HCT116 (cell line): ENCODE measurements around the gene NRAP. TPM values are rescaled to one million over a fixed set of nuclear protein-coding genes. Genes with fewer than 3 reads are reported as not detected.

Experiments used
- ATAC-seq: fragments of 200-7000 bp; cut with Tn5 transposase; 2 replicates; pipeline ENCODE4 v1.9.1; 2020; ENCODE audit warnings: mild to moderate bottlenecking, moderate library complexity
- BruUV-seq: library from RNA; stranded (reverse); fragments of 400-500 nt; replicated peaks from 2 replicates; lab custom pipeline; 2021; lab: Mats Ljungman, UMichigan
- CTCF ChIA-PET: fragments of 300-600 bp; sonication (Branson Sonifier 250); formaldehyde crosslinking; loops from one replicate; lab custom pipeline; 2021; ENCODE audit warnings: antibody characterized with exemption; lab: Charles Lee
- POLR2A ChIA-PET: fragments of 300-600, 350-600 bp; sonication (Branson Sonifier 250); formaldehyde crosslinking; loops from one replicate; lab custom pipeline; 2021; ENCODE audit warnings: antibody characterized with exemption; lab: Charles Lee
- RAD21 ChIA-PET, 2 experiments: fragments of 300-600 bp; sonication (Branson Sonifier 250); formaldehyde crosslinking; loops; one replicate each; lab custom pipeline; 2023; ENCODE audit warnings: low total read pairs in 2 of 2; ENCODE audit not compliant: uncharacterized antibody in 2 of 2, unreplicated experiment in 2 of 2, low non-redundant PET in 1 of 2; lab: Charles Lee
- DNase-seq: peaks from one replicate; pipeline ENCODE4 v3.0.0-alpha.2; 2010; ENCODE audit warnings: low read depth, low spot score
- H2AFZ ChIP-seq: fragments of 200-600 bp; shearing (Covaris generic), sonication (generic); 2 replicates; pipeline ENCODE4 v1.6.1; 2017; ENCODE audit warnings: low read depth, mixed run types, mixed read lengths, antibody characterized with exemption, low read length; ENCODE audit not compliant: poor library complexity, severe bottlenecking
- H3K27ac ChIP-seq: 2 replicates; pipeline ENCODE4 v1.5.1; 2012; ENCODE audit warnings: low read depth, low read length
- H3K27me3 ChIP-seq: fragments of 200-600 bp; sonication (generic); 2 replicates; pipeline ENCODE4 v1.6.1; 2016; ENCODE audit warnings: mixed run types, low read length, mixed read lengths; ENCODE audit not compliant: insufficient read depth
- H3K36me3 ChIP-seq, 2 experiments: fragments of 200-500 bp in 1 of 2; fragments of 200-600 bp in 1 of 2; sonication (Bioruptor generic) in 1 of 2; sonication (generic) in 1 of 2; 2 replicates each; pipeline versions ENCODE4 v1.5.1 to v1.6.1; 2014 to 2016; ENCODE audit warnings: low read length in 2 of 2, inconsistent platforms in 1 of 2, mixed read lengths in 1 of 2, mixed run types in 1 of 2; ENCODE audit not compliant: insufficient read depth in 2 of 2, control insufficient read depth in 1 of 2
- H3K4me1 ChIP-seq, 2 experiments: fragments of 200-600 bp in 1 of 2; sonication (generic) in 1 of 2; 2 replicates each; pipeline versions ENCODE4 v1.5.1 to v1.6.1; 2012 to 2017; ENCODE audit warnings: low read length in 2 of 2, inconsistent platforms in 1 of 2, mild to moderate bottlenecking in 1 of 2, mixed read lengths in 1 of 2, mixed run types in 1 of 2, moderate library complexity in 1 of 2; ENCODE audit not compliant: insufficient read depth in 2 of 2, control insufficient read depth in 1 of 2
- H3K4me2 ChIP-seq: fragments of 200-600 bp; sonication (generic); 2 replicates; pipeline ENCODE4 v1.6.1; 2017; ENCODE audit warnings: mixed run types, low read length, mixed read lengths
- H3K4me3 ChIP-seq, 2 experiments: fragments of 200-600 bp in 1 of 2; sonication (generic) in 1 of 2; replicated peaks in 1 of 2; 2 replicates each; pipeline ENCODE4 v1.5.1; 2011 to 2016; ENCODE audit warnings: low read length in 2 of 2, control low read depth in 1 of 2, low read depth in 1 of 2, mild to moderate bottlenecking in 1 of 2, mixed read lengths in 1 of 2, mixed run types in 1 of 2
- H3K79me2 ChIP-seq: fragments of 200-600 bp; sonication (generic); 2 replicates; pipeline ENCODE4 v1.6.1; 2017; ENCODE audit warnings: mild to moderate bottlenecking, mixed run types, low read length, moderate library complexity, mixed read lengths; ENCODE audit not compliant: insufficient read depth
- H3K9ac ChIP-seq: fragments of 200-600 bp; sonication (generic); 2 replicates; pipeline ENCODE4 v1.6.1; 2016; ENCODE audit warnings: low read length, mixed read lengths
- H3K9me2 ChIP-seq: fragments of 200-600 bp; sonication (generic), shearing (Covaris generic); 2 replicates; pipeline ENCODE4 v1.6.1; 2017; ENCODE audit warnings: mixed run types, mild to moderate bottlenecking, moderate library complexity; ENCODE audit not compliant: insufficient read depth
- H3K9me3 ChIP-seq, 2 experiments: fragments of 200-500 bp in 1 of 2; fragments of 200-600 bp in 1 of 2; sonication (Bioruptor generic) in 1 of 2; sonication (generic) in 1 of 2; 2 replicates each; pipeline ENCODE4 v1.6.1; 2014 to 2017; ENCODE audit warnings: low read length in 2 of 2, mixed read lengths in 2 of 2, inconsistent platforms in 1 of 2, low read depth in 1 of 2, mild to moderate bottlenecking in 1 of 2, mixed run types in 1 of 2, moderate library complexity in 1 of 2; ENCODE audit not compliant: control insufficient read depth in 1 of 2, insufficient read depth in 1 of 2
- H4K20me1 ChIP-seq: fragments of 200-600 bp; sonication (generic), shearing (Covaris generic); 2 replicates; pipeline ENCODE4 v1.6.1; 2017; ENCODE audit warnings: mixed run types, mild to moderate bottlenecking, moderate library complexity; ENCODE audit not compliant: insufficient read depth
- CBX3 ChIP-seq: IDR thresholded peaks from 2 replicates; pipeline ENCODE4 v1.6.1; 2012; ENCODE audit warnings: low read depth
- EZH2 ChIP-seq: fragments of 200-600 bp; sonication (generic); IDR thresholded peaks from 2 replicates; pipeline ENCODE4 v1.6.1; 2017; ENCODE audit warnings: antibody characterized with exemption, mixed run types
- FOSL1 ChIP-seq: IDR thresholded peaks from 2 replicates; pipeline ENCODE4 v1.6.1; 2012; ENCODE audit warnings: low read depth
- SRF ChIP-seq: IDR thresholded peaks from 2 replicates; pipeline ENCODE4 v1.6.1; 2012; ENCODE audit warnings: low read depth
- TCF7L2 ChIP-seq: IDR thresholded peaks from 2 replicates; pipeline ENCODE4 v1.7.0; 2011; ENCODE audit warnings: borderline replicate concordance, inconsistent platforms; ENCODE audit not compliant: insufficient read depth, insufficient read length; ENCODE audit errors: extremely low read depth
- ZNF274 ChIP-seq: fragments of 200-500 bp; sonication (Bioruptor generic); IDR thresholded peaks from 2 replicates; pipeline ENCODE4 v1.6.1; 2014; ENCODE audit warnings: mild to moderate bottlenecking, low read depth, low read length, inconsistent platforms
- intact Hi-C: fragments of 100-400 bp; cut with micrococcal nuclease; formaldehyde crosslinking; loops from 2 replicates; pipeline ENCODE4 v1.10.0; 2022
- total RNA-seq: library from RNA; stranded (reverse); gene quantifications from one replicate; pipeline ENCODE4 v1.2.1, GENCODE V29; 2021; ENCODE audit not compliant: unreplicated experiment

NRAP gene
- total RNA-seq, 1 experiment from 2014 or later = not detected

DNA sequence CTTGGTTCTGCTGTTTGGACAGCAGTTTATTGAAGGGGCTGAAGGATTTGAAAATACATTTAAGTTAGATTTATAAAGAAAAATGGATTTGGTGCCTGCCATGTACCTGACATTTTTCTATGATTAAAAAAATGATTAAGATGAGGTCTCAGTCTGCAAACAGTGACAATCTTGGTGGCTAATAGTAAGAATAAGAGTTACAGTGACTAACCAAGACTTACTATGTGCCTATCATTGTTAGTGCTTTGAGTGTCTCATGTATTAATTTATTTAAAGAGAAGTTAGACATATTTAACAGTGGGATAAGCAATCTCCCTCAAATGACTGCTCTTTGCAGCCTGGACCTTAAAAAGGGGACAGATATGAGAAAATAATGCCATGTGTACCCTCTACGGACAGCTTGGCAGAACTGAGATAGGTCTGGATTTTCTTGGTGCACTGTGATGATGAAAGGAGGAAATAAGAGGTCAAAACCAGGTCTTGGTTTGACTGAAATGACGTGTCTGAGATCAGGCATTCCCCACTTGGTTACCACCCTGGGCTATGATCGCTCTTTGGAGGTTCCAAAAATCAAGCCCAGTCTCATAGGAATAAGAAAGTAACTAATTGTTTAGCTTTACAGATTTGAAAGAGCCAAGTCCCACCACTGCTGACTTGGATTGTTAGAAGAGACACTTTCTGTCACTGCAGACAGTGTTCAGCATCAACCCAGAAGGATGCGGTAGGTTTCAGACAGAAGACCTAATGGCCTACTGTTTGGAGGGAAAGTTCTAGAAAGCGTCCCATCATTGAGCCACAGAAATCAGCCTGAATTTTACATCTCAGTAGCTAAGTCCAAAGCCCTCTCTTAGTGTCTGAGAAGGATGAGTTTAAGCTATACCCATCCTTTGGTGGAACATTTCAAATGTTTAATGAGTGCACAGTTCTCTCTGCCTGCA is 18.0 kb upstream of the NRAP start:
- RAD21 ChIA-PET = no interaction called here
- CTCF ChIA-PET = no interaction called here
- intact Hi-C loops = no loop called here
- ATAC-seq = no peak
- no peaks in the 10 kb centered on the region for H3K9me2 ChIP-seq
- H2AFZ ChIP-seq = no peak overlapping the region
- peaks cover 0 to 8% of the 10 kb centered on the region in 2 experiments; a peak in 1 of 4 replicates for H3K36me3 ChIP-seq
- TF ChIP-seq EZH2 (no peak), CBX3 (no peak), ZNF274 (no peak)
- no peak overlapping the region for H3K27ac ChIP-seq
- no peak for DNase-seq
- peak overlapping the region; percentile 99 for H3K4me2 ChIP-seq
- BruUV-seq = no TSS peak
- peaks cover 0 to 12% of the 10 kb centered on the region in 2 experiments; a peak in 1 of 4 replicates for H3K9me3 ChIP-seq
- peaks cover 7 to 21% of the 10 kb centered on the region in 2 experiments for H3K4me1 ChIP-seq
- H4K20me1 ChIP-seq = no peaks in the 10 kb centered on the region
- H3K9ac ChIP-seq = no peak overlapping the region
- H3K4me3 ChIP-seq = no peak overlapping the region
- POLR2A ChIA-PET = no interaction called here
- no peaks in the 10 kb centered on the region for H3K27me3 ChIP-seq
- peaks cover 65% of the 10 kb centered on the region for H3K79me2 ChIP-seq

DNA sequence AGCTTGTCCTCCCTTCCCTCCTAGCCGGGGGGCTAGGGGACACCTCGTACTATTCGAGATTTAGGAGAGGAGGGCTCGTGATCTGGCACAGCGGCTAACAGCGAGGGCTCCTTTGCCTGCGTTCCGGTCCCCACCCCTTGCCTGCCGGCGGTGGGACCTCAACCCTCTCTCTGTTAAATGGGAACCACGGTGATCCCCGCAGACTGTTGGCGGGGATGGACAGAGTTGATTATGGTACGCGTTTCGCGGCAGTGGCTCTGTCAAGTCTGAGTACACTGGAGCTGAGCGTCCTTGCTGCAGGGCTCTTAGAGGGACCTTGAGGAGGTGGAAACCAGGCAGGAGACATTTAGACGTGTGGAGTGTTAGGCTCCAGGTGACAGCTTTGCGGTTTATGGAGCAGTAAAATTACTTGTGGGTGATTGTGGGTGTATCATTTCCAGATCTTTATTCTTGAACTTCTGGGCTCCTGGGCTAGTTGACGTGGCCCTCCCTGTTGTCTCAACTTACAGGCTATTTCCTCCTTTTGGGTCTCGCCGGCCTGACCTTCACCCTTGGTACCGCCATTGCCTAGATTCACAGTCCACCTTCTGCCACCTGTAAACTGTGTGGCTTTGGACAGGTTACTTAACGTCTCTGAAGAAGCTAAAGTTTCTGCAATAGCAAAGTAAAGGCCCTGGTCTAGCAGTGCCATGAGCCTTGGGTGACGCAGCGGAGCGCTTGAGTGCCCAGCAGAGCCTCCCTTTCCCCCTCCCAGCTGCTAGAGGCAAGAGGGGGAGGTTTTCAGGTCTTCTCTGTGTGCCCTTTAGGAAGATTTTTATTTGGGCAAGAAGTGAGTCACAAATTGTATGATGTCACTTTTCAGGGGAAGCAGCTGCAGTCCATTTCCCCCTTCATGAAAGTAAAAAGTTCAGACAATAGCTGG is 16.6 kb upstream of the NRAP start:
- BruUV-seq = TSS peak; percentile 43

More for the DNA sequence above, 16.6 kb upstream of the NRAP start:
- ATAC-seq (peak; percentile 33), DNase-seq (no peak)
- H3K79me2 ChIP-seq = peaks cover 53% of the 10 kb centered on the region
- POLR2A ChIA-PET = no interaction called here
- H3K9me2 ChIP-seq = no peaks in the 10 kb centered on the region
- peak overlapping the region; percentile 92 for H2AFZ ChIP-seq
- CTCF ChIA-PET = interaction anchor here (1.2 to 1.9 kb wide), 3 partner anchors 10 to 430 kb away, joined by 3 to 5 read pairs (median 4); no protein-coding TSS in a partner anchor
- RAD21 ChIA-PET = no interaction called here
- peak overlapping the region; percentile 88 for H3K9ac ChIP-seq
- H4K20me1 ChIP-seq = no peaks in the 10 kb centered on the region
- H3K4me2 ChIP-seq = peak overlapping the region; percentile 99
- H3K36me3 ChIP-seq = 0 out of 4 replicates have a peak, but pooled peaks cover 0 to 8% of the 10 kb centered on the region in 2 experiments
- peak overlapping the region; percentile 94 to 97 for H3K4me3 ChIP-seq
- intact Hi-C loops = no loop called here
- H3K27ac ChIP-seq = peak overlapping the region; percentile 90
- H3K9me3 ChIP-seq = 0 out of 4 replicates have a peak, but pooled peaks cover 0 to 6% of the 10 kb centered on the region in 2 experiments
- 0 out of 2 replicates have a peak, but pooled peaks have one; percentile 12 for TF ChIP-seq SRF
- peak; percentile 35 for TF ChIP-seq FOSL1
- no peak for TF ChIP-seq TCF7L2
- H3K4me1 ChIP-seq = peaks cover 7 to 21% of the 10 kb centered on the region in 2 experiments
- H3K27me3 ChIP-seq = no peaks in the 10 kb centered on the region
